A673 (cell line): Measurements from ENCODE around the gene SOBP.

ENCODE experiments used
- CTCF ChIP-seq: fragments of 300-800, 200-600 bp; sonication (generic); conservative IDR thresholded peaks from 2 replicates; pipeline ENCODE4 v1.5.1; 2017; ENCODE audit warnings: low read depth, mild to moderate bottlenecking, antibody characterized with exemption, low read length, moderate library complexity, mixed read lengths
- EZH2 ChIP-seq: fragments of 200-600 bp; sonication (generic); IDR thresholded peaks from 2 replicates; pipeline ENCODE4 v1.6.1; 2017; ENCODE audit warnings: borderline replicate concordance, low read depth, mild to moderate bottlenecking, mixed read lengths, antibody characterized with exemption, low read length; ENCODE audit not compliant: poor library complexity, severe bottlenecking

DNA sequence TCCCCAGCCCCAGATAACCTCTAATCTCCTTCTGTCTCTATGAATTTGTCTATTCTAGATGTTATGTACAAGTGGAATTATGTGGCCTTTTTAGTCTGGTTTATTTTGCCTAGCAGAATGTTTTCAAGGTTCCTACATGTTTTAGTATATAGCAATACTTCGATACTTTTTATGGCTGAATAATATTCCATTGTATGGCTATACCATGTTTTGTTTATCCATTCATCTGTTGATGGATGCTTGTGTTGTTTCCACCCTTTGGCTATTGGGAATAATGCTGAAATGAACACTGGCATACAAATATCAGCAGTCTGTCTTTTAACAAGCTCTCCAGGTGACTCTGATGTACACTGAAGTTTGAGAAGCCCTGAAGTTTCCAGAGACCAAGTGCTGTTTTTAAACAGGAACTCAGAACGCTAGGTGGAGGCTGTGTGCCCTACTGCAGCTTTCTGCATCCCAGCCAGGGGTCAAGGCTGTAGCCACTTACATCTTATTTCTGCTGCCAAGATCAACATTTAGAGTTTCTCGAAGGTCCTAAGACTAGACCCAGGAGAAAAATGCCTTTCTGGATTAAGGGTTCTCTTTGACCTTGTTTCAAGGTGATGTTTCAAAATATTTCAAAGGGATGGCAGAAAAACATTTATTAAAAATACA, 123.0 kb downstream of the SOBP start:
- no peak for TF ChIP-seq CTCF
- no peak for TF ChIP-seq EZH2
